IMR-90 (cell line): ENCODE results near the gene TMPRSS6. TPM values are rescaled to one million over a fixed set of nuclear protein-coding genes. Genes with fewer than 3 reads are reported as not detected.

Experiments used
- ATAC-seq: fragments of 200-7000 bp; cut with Tn5 transposase; 2 replicates; pipeline ENCODE4 v1.9.1; 2020; ENCODE audit warnings: low read depth, mild to moderate bottlenecking, moderate library complexity
- BruUV-seq: library from RNA; stranded (reverse); fragments of 400-500 nt; replicated peaks from 2 replicates; lab custom pipeline; 2021; lab: Mats Ljungman, UMichigan
- CTCF ChIA-PET: fragments of 300-600 bp; formaldehyde crosslinking; extraction: SDS; loops from one replicate; lab custom pipeline; 2021; ENCODE audit warnings: antibody characterized with exemption; lab: Yijun Ruan, JAX
- POLR2A ChIA-PET: fragments of 300-600 bp; sonication (Branson Sonifier 250); formaldehyde crosslinking; loops from one replicate; lab custom pipeline; 2022; ENCODE audit warnings: antibody characterized with exemption; ENCODE audit not compliant: unreplicated experiment; lab: Charles Lee
- DNase-seq: peaks from one replicate; pipeline ENCODE4 v3.0.0; 2013
- H2AFZ ChIP-seq: replicated peaks from 2 replicates; pipeline ENCODE3; 2013; ENCODE audit warnings: low read length, mild to moderate bottlenecking; ENCODE audit not compliant: poor library complexity
- H2AK5ac ChIP-seq: 2 replicates; pipeline ENCODE4 v1.6.1; 2013; ENCODE audit warnings: low read depth, low read length, inconsistent platforms
- H2AK9ac ChIP-seq: replicated peaks from 2 replicates; pipeline ENCODE3; 2013; ENCODE audit warnings: mild to moderate bottlenecking, low read depth, low read length, moderate library complexity; ENCODE audit not compliant: poor library complexity
- H2BK120ac ChIP-seq: 2 replicates; pipeline ENCODE4 v1.6.1; 2013; ENCODE audit warnings: low read depth, low read length, inconsistent platforms
- H2BK15ac ChIP-seq: 3 replicates; pipeline ENCODE4 v1.6.1; 2013; ENCODE audit warnings: low read depth, low read length, inconsistent platforms
- H2BK20ac ChIP-seq: 2 replicates; pipeline ENCODE4 v1.6.1; 2013; ENCODE audit warnings: low read depth, mild to moderate bottlenecking, inconsistent platforms, low read length, moderate library complexity
- H2BK5ac ChIP-seq: 2 replicates; pipeline ENCODE4 v1.6.1; 2013; ENCODE audit warnings: mild to moderate bottlenecking, low read depth, low read length, inconsistent platforms; ENCODE audit not compliant: poor library complexity, severe bottlenecking
- H3K14ac ChIP-seq: replicated peaks from 2 replicates; pipeline ENCODE4 v1.6.1; 2013; ENCODE audit warnings: low read depth, low read length, inconsistent platforms
- H3K18ac ChIP-seq: 2 replicates; pipeline ENCODE4 v1.6.1; 2013; ENCODE audit warnings: low read depth, low read length, control low read depth
- H3K23ac ChIP-seq: 2 replicates; pipeline ENCODE4 v1.6.1; 2013; ENCODE audit warnings: low read depth, low read length, inconsistent platforms
- H3K27ac ChIP-seq: 2 replicates; pipeline ENCODE4 v1.5.1; 2013; ENCODE audit warnings: mild to moderate bottlenecking, control low read depth, low read length; ENCODE audit not compliant: insufficient read depth
- H3K27me3 ChIP-seq: 2 replicates; pipeline ENCODE4 v1.6.1; 2013; ENCODE audit warnings: low read length; ENCODE audit not compliant: control insufficient read depth, insufficient read depth
- H3K36me3 ChIP-seq: 2 replicates; pipeline ENCODE4 v1.6.1; 2013; ENCODE audit warnings: low read length, mixed read lengths; ENCODE audit not compliant: control insufficient read depth, insufficient read depth
- H3K4ac ChIP-seq: 2 replicates; pipeline ENCODE4 v1.6.1; 2013; ENCODE audit warnings: low read depth, low read length, inconsistent platforms
- H3K4me1 ChIP-seq: 2 replicates; pipeline ENCODE4 v1.6.1; 2013; ENCODE audit warnings: low read length, mixed read lengths; ENCODE audit not compliant: control insufficient read depth, insufficient read depth
- H3K4me2 ChIP-seq: 2 replicates; pipeline ENCODE4 v1.6.1; 2013; ENCODE audit warnings: low read depth, mild to moderate bottlenecking, control low read depth, low read length, moderate library complexity
- H3K4me3 ChIP-seq: 2 replicates; pipeline ENCODE4 v1.5.1; 2013; ENCODE audit warnings: low read depth, mild to moderate bottlenecking, control low read depth, low read length, moderate library complexity; ENCODE audit not compliant: insufficient read depth
- H3K56ac ChIP-seq: 2 replicates; pipeline ENCODE4 v1.6.1; 2013; ENCODE audit warnings: low read length, inconsistent platforms; ENCODE audit not compliant: insufficient read depth; ENCODE audit errors: extremely low read depth
- H3K79me1 ChIP-seq, 2 experiments: 2 replicates each; pipeline ENCODE4 v1.6.1; 2013; ENCODE audit warnings: low read length in 2 of 2, inconsistent platforms in 1 of 2, low read depth in 1 of 2
- H3K9ac ChIP-seq: 2 replicates; pipeline ENCODE4 v1.6.1; 2013; ENCODE audit warnings: low read depth, low read length, control low read depth
- H3K9me1 ChIP-seq: 2 replicates; pipeline ENCODE4 v1.6.1; 2013; ENCODE audit warnings: low read length, inconsistent platforms; ENCODE audit not compliant: insufficient read depth
- H3K9me3 ChIP-seq: 2 replicates; pipeline ENCODE4 v1.6.1; 2013; ENCODE audit warnings: low read length; ENCODE audit not compliant: control insufficient read depth, insufficient read depth
- H4K20me1 ChIP-seq: 2 replicates; pipeline ENCODE4 v1.6.1; 2013; ENCODE audit warnings: low read length, inconsistent platforms; ENCODE audit not compliant: insufficient read depth
- H4K5ac ChIP-seq: 2 replicates; pipeline ENCODE4 v1.6.1; 2013; ENCODE audit warnings: mild to moderate bottlenecking, low read depth, low read length, control low read depth
- H4K8ac ChIP-seq, 2 experiments: 2 replicates each; pipeline ENCODE4 v1.6.1; 2013; ENCODE audit warnings: low read depth in 2 of 2, low read length in 2 of 2, control low read depth in 1 of 2, inconsistent platforms in 1 of 2
- H4K91ac ChIP-seq: 2 replicates; pipeline ENCODE4 v1.6.1; 2013; ENCODE audit warnings: low read depth, low read length, inconsistent platforms; ENCODE audit not compliant: insufficient read depth
- FOS ChIP-seq: fragments of 150-350 bp; IDR thresholded peaks from 2 replicates; pipeline ENCODE4 v1.6.1; 2016; ENCODE audit warnings: low read depth, low read length
- MAFK ChIP-seq: IDR thresholded peaks from 2 replicates; pipeline ENCODE4 v1.6.1; 2012; ENCODE audit warnings: low read depth, low read length, improper control_type of control experiment
- NFE2L2 ChIP-seq: fragments of 150-350 bp; IDR thresholded peaks from 2 replicates; pipeline ENCODE4 v1.6.1; 2016; ENCODE audit warnings: low read depth, mild to moderate bottlenecking, low read length
- POLR2A ChIP-seq: IDR thresholded peaks from 2 replicates; pipeline ENCODE4 v1.6.1; 2012; ENCODE audit warnings: mild to moderate bottlenecking, low read depth, low read length
- RAD21 ChIP-seq: IDR thresholded peaks from 2 replicates; pipeline ENCODE4 v1.6.1; 2012; ENCODE audit warnings: low read length, improper control_type of control experiment
- RCOR1 ChIP-seq: IDR thresholded peaks from 2 replicates; pipeline ENCODE4 v1.6.1; 2012; ENCODE audit warnings: mild to moderate bottlenecking, low read length, improper control_type of control experiment; ENCODE audit not compliant: insufficient replicate concordance
- RFX5 ChIP-seq: IDR thresholded peaks from 2 replicates; pipeline ENCODE4 v1.8.0; 2012; ENCODE audit warnings: low read depth, mild to moderate bottlenecking, low read length, moderate library complexity
- SMC3 ChIP-seq: fragments of 150-350 bp; IDR thresholded peaks from 2 replicates; pipeline ENCODE4 v1.6.1; 2016; ENCODE audit warnings: low read depth, mild to moderate bottlenecking, antibody characterized with exemption, low read length, moderate library complexity
- WGBS, 2 experiments: methylation state at CpG; one replicate each; pipeline versions ENCODE4 v1.1.5 to v1.1.7; 2013; ENCODE audit warnings: missing lambda C conversion rate in 2 of 2; ENCODE audit not compliant: insufficient read length in 1 of 2; ENCODE audit errors: extremely low coverage in 2 of 2; 5-methylcytosine and 5-hydroxymethylcytosine counted together
- dilution Hi-C: fragments of 300-500 bp; cut with HindIII; formaldehyde crosslinking; loops from one replicate; pipeline ENCODE4 v1.14.3; 2018; ENCODE audit warnings: low sequenced_read_pairs; ENCODE audit not compliant: unreplicated experiment
- in situ Hi-C: fragments of 300-500 bp; cut with MboI; formaldehyde crosslinking; loops from 3 replicates; pipeline ENCODE4 v1.14.3; 2019; ENCODE audit warnings: low sequenced_read_pairs, inconsistent platforms, mixed read lengths
- intact Hi-C: fragments of 100-400 bp; cut with micrococcal nuclease; formaldehyde crosslinking; loops from 2 replicates; pipeline ENCODE4 v1.10.0; 2022
- polyA plus RNA-seq, 3 experiments: library from polyadenylated mRNA; depleted of rRNA; stranded (reverse); fragments of >200 nt; gene quantifications; 2 replicates each; pipeline ENCODE4 v1.2.3, GENCODE V29; 2012; ENCODE audit warnings: low replicate concordance in 1 of 3
- total RNA-seq: library from RNA; depleted of rRNA; stranded (reverse); fragments of >200 nt; gene quantifications from 2 replicates; pipeline ENCODE4 v1.2.3, GENCODE V29; 2012

TMPRSS6 gene
- total and polyA plus RNA-seq, 2 of the 4 experiments (the other 2 are of a cell fraction) = not detected

- ChIA-PET POLR2A (no interaction called here), CTCF (interaction anchor here (1.4 kb wide), 1 partner anchor 9 kb away, joined by 3 read pairs; no protein-coding TSS in a partner anchor)
- Histone ChIP-seq H2AK5ac (no peak overlapping the region), H3K14ac (no peak overlapping the region), H2BK120ac (no peak overlapping the region), H2BK20ac (no peak overlapping the region), H3K27me3 (peaks cover 15% of the 10 kb centered on the region), H2BK5ac (no peak overlapping the region), H4K91ac (no peak overlapping the region), H2BK15ac (no peak overlapping the region), H3K9me1 (0 out of 2 replicates have a peak, but pooled peaks cover 2% of the 10 kb centered on the region), H3K23ac (no peak overlapping the region), H3K4me2 (no peak overlapping the region), H3K4me1 (no peaks in the 10 kb centered on the region; the same call in 1 of the 2 replicates), H4K20me1 (no peaks in the 10 kb centered on the region), H3K4me3 (no peak overlapping the region), H3K27ac (no peak overlapping the region), H2AK9ac (no peak overlapping the region), H3K36me3 (no peaks in the 10 kb centered on the region), H3K79me1 (no peaks in the 10 kb centered on the region), H4K8ac (no peak overlapping the region), H2AFZ (peak overlapping the region; percentile 32), H3K9me3 (no peaks in the 10 kb centered on the region), H3K18ac (no peak overlapping the region), H3K9ac (no peak overlapping the region), H3K56ac (no peak overlapping the region), H4K5ac (no peak overlapping the region), H3K4ac (no peak overlapping the region)
- intact Hi-C loops (no loop called here), in situ Hi-C loops (no loop called here), dilution Hi-C loops (no loop called here)
- TF ChIP-seq SMC3 = no peak
- TF ChIP-seq POLR2A = no peak
- no peak for TF ChIP-seq FOS
- TF ChIP-seq NFE2L2 = no peak
- TF ChIP-seq RAD21 = no peak
- no peak for TF ChIP-seq MAFK
- no peak for TF ChIP-seq RCOR1
- TF ChIP-seq RFX5 = no peak
- BruUV-seq = no TSS peak
- 48% methylated on average over 7 of the region's 14 CpGs; no CpG with 5 or more reads in 1 of the 2 experiments for WGBS, 2 experiments
- DNase-seq (no peak), ATAC-seq (no peak)
These were observed 71.8 kb downstream of the TMPRSS6 start for GRCh38 chr22:37037669-37038068.
